SKM-1 (cell line): Measurements from ENCODE around the gene UBE2D1.

ENCODE experiments used
- DNase-seq: peaks from one replicate; lab custom pipeline; 2025; ENCODE audit not compliant: unreplicated experiment; lab: John Stamatoyannopoulos, UW

The UBE2D1 gene

GRCh38 chr10:58334817-58335305 is at the start of gene UBE2D1:
Gene UBE2D1, plus strand, starts transcription at chr10:58335006. Its CDS starts 196 bp downstream, at chr10:58335202.
- DNase-seq = peak; percentile 85

GRCh38 chr10:58291538-58292174 is 43.1 kb upstream of the UBE2D1 start:
- peak; percentile 13 for DNase-seq

DNA sequence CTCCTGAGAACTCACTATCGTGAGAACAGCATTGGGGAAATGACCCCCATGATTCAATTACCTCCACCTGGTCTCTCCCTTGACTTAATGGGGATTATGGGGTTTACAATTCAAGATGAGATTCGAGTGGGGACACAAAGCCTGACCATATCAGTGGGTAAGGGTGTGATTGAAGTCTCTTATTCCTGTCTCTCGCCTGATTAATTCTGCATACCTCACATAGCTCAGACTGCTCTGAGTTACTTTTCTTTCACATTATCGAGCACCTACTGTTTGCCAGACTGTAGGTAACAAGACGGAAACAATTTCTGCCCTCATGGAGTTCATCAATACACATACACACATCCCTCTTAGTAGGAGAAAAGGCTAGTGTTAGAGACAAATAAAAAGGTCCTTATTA is 40.8 kb upstream of the UBE2D1 start:
- no peak for DNase-seq

GRCh38 chr10:58299580-58299979 is 35.2 kb upstream of the UBE2D1 start:
- DNase-seq = peak; percentile 63

DNA sequence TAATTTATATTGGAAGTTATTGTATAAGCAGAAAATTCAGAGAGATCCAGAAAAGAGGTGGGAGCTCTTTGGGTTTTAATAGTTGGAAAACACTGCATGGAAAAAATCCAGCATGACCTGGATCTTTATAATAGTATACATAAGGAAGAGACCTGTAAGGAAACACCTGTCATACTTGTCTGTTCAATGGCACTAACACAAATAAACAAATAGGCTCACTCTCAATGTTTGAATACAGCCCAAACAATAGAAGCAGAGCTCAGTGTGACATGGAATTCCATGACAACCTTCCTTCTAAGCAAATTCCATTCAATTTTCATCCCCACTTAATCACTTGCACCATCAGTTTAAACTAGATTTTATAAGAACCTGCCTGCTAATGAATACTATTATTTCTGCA is 34.1 kb upstream of the UBE2D1 start:
- DNase-seq = no peak

- no peak for DNase-seq
Observed at GRCh38 chr10:58302254-58302653, 32.6 kb upstream of the UBE2D1 start.

GRCh38 chr10:58304099-58304633 is 30.6 kb upstream of the UBE2D1 start:
- DNase-seq = no peak

DNA sequence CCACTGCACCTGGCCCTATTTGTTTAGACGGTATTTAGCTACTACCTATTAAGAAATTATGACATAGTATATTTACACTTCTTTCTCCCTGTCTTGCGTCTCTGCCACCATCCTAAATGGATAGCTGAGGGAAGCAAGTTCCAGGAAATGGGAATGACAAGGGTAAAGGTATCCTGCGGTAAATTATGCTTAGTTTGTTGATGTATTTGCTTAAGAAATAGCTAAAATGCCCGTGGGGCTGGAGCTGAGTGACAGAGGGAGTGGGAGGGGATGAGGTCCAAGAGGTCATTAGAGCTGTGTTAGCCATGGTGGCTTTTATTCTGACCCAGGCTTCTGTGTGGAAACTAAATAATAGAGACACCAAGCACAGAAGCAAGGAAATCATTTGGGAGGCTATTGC is 29.0 kb upstream of the UBE2D1 start:
- no peak for DNase-seq

GRCh38 chr10:58307676-58308075 is 27.1 kb upstream of the UBE2D1 start:
- no peak for DNase-seq

DNA sequence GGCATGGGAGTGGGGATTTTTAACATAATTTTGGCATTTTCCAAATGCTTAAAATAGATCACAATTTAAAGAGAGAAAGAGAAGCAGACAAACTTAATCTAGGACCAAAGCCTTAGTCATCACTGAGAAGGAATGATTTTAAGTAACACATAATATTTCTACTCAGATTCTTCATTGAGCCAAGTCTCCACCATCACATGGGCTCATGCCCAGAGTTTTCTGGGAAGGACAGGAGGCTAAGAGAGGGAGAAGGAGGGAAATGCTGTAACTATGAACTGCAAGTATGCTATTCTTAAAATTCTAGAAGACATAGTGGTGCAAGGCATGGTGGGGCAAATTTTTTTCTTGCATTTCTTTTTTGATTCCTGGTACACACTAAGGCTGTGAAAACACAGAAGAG is 23.8 kb upstream of the UBE2D1 start:
- DNase-seq = no peak

DNA sequence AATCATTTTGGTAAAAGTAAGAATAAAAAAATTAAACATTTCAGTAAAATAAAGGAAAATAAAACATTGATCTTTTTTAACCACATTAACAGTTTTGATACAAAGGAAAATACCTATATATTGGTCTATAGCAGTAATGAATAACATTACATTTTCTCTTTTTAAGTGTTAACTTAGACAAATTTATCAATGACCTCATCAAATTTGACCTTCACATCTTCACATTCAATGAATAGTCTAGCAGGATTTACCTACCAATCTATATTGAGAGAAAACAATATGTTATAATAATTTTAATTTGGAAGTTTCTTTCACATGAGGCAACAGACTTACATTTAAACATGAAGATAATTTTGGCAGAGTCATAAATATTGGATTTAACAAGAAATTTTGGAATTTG is 17.9 kb upstream of the UBE2D1 start:
- DNase-seq = no peak

- DNase-seq = no peak
Observed at GRCh38 chr10:58318346-58318745, 16.5 kb upstream of the UBE2D1 start.

DNA sequence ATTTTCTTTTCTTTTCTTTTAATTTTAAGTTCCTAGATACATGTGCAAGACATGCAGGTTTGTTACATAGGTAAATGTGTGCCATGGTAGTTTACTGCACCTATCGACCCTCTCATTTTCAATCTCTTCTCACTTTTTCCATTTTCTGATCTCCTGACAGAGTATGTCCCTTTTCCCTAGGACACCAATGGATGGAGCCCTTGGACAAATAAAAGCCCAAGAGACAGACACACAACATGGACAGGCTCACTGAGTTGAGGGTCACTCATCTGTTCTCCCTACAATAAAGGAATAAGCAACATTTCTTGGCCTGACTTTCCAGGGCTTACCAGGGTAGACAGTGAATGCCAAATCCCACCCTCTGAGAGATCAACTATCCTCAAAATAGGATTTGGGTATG is 15.2 kb upstream of the UBE2D1 start:
- DNase-seq = no peak

DNA sequence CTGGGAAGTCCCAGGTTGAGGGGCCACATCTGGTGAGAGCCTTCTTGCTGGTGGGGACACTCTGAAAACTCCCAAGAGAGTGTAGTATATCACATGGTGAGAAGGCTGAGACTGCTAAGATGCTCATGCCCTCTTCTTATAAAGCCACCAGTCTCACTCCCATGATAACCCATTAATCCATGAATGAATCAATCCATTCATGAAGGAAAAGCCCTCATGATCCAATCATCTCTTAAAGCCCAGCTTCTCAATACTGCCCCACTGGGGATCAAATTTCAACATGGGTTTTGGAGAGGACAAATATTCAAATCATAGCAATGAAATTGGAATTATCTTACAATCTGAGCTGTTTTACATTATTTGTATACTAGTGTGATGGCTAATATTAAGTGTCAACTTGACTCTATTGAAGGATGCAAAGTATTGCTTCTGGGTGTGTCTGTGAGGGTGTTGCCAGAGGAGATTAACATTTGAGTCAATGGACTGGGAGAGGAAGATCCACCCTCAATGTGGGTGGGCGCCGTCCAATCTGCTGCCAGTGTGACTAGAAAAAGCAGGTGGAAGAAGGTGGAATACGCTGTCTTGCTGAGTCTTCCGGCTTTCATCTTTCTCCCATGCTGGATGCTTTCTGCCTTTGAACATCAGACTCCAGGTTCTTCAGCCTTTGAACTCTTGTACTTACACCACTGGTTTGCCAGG is 14.3 kb upstream of the UBE2D1 start:
- DNase-seq = no peak

GRCh38 chr10:58322072-58322834 is 12.6 kb upstream of the UBE2D1 start:
- DNase-seq = peak; percentile 87

- no peak for DNase-seq
Observed at GRCh38 chr10:58322835-58323209, 12.0 kb upstream of the UBE2D1 start.

DNA sequence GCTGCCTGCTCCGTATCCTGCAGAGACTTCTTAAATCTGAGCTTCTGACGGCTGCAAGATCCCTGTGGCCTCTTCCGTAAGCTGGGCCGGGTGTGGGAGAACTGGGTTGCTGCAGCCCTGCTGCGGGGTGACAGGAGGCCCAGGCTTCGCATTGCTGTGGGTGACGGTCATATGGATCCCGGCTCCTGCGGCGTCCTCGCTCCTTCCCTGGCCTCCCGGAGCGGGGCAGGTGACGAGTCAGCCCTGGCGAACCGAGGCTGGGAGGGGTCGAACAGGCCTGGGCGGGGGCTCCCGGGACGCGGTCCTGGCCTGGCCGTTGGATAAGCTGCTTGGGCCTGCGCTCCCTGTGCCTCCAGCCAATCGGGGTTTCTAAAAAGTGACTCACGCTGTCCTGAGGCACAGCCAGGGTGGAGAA is 7.8 kb upstream of the UBE2D1 start:
- DNase-seq = no peak

DNA sequence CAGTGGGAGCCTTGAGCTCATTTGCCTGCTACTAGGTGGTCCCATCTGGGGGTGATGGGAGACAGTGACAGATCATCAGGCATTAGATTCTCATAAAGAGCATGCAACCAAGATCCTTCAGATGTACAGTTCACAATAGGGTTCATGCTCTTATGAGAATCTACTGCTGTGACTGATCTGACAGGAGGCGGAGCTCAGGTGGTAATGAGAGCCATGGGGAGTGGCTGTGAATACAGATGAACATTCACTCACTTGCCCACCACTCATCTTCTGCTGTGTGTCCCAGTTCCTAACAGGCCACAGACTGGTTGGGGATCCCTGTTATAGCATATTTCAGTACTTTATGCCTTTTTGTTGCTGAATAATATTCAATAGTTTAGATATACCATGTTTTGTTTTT is 6.6 kb upstream of the UBE2D1 start:
- no peak for DNase-seq

DNA sequence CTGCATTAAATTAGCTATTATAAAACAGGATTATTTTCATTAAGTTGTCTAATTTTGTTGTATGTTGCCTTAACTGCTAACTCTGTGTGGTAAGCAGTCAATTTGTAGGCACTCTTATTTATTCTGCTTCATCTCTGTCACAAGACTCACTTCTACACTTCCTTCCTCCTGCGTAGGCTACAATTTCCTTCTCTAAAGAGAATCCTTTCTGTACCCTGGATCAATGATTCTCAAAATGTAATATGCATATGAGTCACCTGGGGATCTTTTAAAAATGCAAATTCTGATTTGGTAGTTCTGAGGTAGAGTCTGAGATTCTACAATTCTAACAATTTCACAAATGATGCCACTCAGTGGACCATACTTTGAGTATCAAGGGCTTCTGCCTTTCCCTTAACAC is 4.4 kb upstream of the UBE2D1 start:
- no peak for DNase-seq

DNA sequence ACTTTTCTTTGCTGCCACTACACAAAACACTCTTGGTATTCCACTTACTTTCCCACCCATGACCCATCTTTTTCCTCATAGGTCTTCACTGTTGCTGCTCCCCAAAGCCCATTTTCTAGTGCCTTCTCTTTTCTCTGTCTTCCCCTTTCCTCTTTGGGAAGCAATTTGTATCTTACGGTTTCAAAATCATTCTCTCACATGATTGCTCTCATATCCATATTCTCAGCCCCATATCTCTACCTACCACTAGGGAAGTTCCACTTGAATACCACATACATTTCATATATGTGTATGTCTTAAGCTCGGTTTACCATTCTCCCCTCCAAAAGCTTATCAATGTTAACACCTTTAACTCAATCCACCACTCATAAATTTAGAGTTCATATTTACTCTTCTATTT is 3.2 kb upstream of the UBE2D1 start:
- DNase-seq = no peak

GRCh38 chr10:58335306-58336005 is 650 bp downstream of the UBE2D1 start:
- DNase-seq = no peak
